HEK293 (cell line): ENCODE data around the gene POU2F2.

Experiments used
- CTCF ChIA-PET: fragments of 350-600 bp; formaldehyde crosslinking; extraction: SDS; loops from one replicate; lab custom pipeline; 2021; ENCODE audit warnings: antibody characterized with exemption; lab: Yijun Ruan, JAX
- POLR2A ChIA-PET: fragments of 300-600 bp; formaldehyde crosslinking; extraction: SDS; loops from one replicate; lab custom pipeline; 2020; ENCODE audit warnings: antibody characterized with exemption, inconsistent platforms; lab: Yijun Ruan, JAX
- H3K27ac ChIP-seq: fragments of 200-500 bp; sonication (Bioruptor generic); 2 replicates; pipeline ENCODE4 v1.5.1; 2014; ENCODE audit warnings: low read depth, low read length, control low read depth, inconsistent platforms; ENCODE audit errors: extremely low read depth
- H3K36me3 ChIP-seq, 2 experiments: fragments of 200-500 bp in 1 of 2; sonication (Bioruptor generic) in 1 of 2; 1 replicate in 1 of 2; 2 replicates in 1 of 2; pipeline ENCODE4 v1.5.1; 2014 to 2017; ENCODE audit warnings: inconsistent platforms in 2 of 2, low read length in 2 of 2; ENCODE audit not compliant: control insufficient read depth in 2 of 2, insufficient read depth in 1 of 2
- H3K4me1 ChIP-seq: fragments of 200-500 bp; sonication (Bioruptor generic); 2 replicates; pipeline ENCODE4 v1.5.1; 2014; ENCODE audit warnings: mild to moderate bottlenecking, low read length, inconsistent platforms; ENCODE audit not compliant: control insufficient read depth, insufficient read depth
- H3K4me3 ChIP-seq: 2 replicates; pipeline ENCODE4 v1.5.1; 2011; ENCODE audit warnings: low read depth, mild to moderate bottlenecking, control low read depth, low read length, moderate library complexity
- H3K9me3 ChIP-seq: fragments of 200-500 bp; sonication (Bioruptor generic); 2 replicates; pipeline ENCODE4 v1.5.1; 2014; ENCODE audit warnings: low read depth, low read length, inconsistent platforms; ENCODE audit not compliant: control insufficient read depth, insufficient read depth
- AEBP2 ChIP-seq: fragments of 450-650 bp; formaldehyde crosslinking; IDR thresholded peaks from 2 replicates; pipeline ENCODE4 v1.5.1; 2016; ENCODE audit warnings: missing biosample characterization, missing genetic modification characterization, borderline replicate concordance
- KLF1 ChIP-seq: fragments of 450-650 bp; formaldehyde crosslinking; IDR thresholded peaks from 2 replicates; pipeline ENCODE4 v1.5.1; 2016; ENCODE audit warnings: missing biosample characterization, missing genetic modification characterization
- KLF7 ChIP-seq: fragments of 450-650 bp; formaldehyde crosslinking; IDR thresholded peaks from 2 replicates; pipeline ENCODE4 v1.5.1; 2016; ENCODE audit warnings: missing biosample characterization, missing genetic modification characterization, borderline replicate concordance
- PRDM1 ChIP-seq: fragments of 450-650 bp; formaldehyde crosslinking; IDR thresholded peaks from 2 replicates; pipeline ENCODE4; 2016; ENCODE audit warnings: missing biosample characterization, missing genetic modification characterization
- PRDM2 ChIP-seq: fragments of 450-650 bp; formaldehyde crosslinking; IDR thresholded peaks from 2 replicates; pipeline ENCODE4 v1.5.1; 2016; ENCODE audit warnings: missing biosample characterization, missing genetic modification characterization, borderline replicate concordance
- REPIN1 ChIP-seq: fragments of 450-650 bp; formaldehyde crosslinking; IDR thresholded peaks from 2 replicates; pipeline ENCODE4 v1.5.1; 2017; ENCODE audit warnings: missing biosample characterization, missing genetic modification characterization, low read depth
- YY1 ChIP-seq: fragments of 450-650 bp; formaldehyde crosslinking; IDR thresholded peaks from 2 replicates; pipeline ENCODE4 v1.5.1; 2018; ENCODE audit warnings: missing biosample characterization, missing genetic modification characterization
- ZBTB17 ChIP-seq: fragments of 450-650 bp; formaldehyde crosslinking; IDR thresholded peaks from 2 replicates; pipeline ENCODE4 v1.5.1; 2016; ENCODE audit warnings: missing biosample characterization, missing genetic modification characterization
- ZBTB20 ChIP-seq: fragments of 450-650 bp; formaldehyde crosslinking; IDR thresholded peaks from 2 replicates; pipeline ENCODE4 v1.5.1; 2016; ENCODE audit warnings: missing biosample characterization, missing genetic modification characterization
- ZNF19 ChIP-seq: fragments of 450-650 bp; formaldehyde crosslinking; IDR thresholded peaks from 2 replicates; pipeline ENCODE4; 2016; ENCODE audit warnings: missing biosample characterization, missing genetic modification characterization, low read depth
- ZNF274 ChIP-seq, 2 experiments: fragments of 200-500 bp in 1 of 2; fragments of 450-650 bp in 1 of 2; sonication (Bioruptor generic) in 1 of 2; formaldehyde crosslinking in 1 of 2; IDR thresholded peaks; 2 replicates each; pipeline versions ENCODE4 v1.5.1 to v1.6.1; 2014 to 2016; ENCODE audit warnings: borderline replicate concordance in 1 of 2, inconsistent platforms in 1 of 2, low read length in 1 of 2, missing biosample characterization in 1 of 2, missing genetic modification characterization in 1 of 2
- ZNF473 ChIP-seq: fragments of 450-650 bp; formaldehyde crosslinking; IDR thresholded peaks from 2 replicates; pipeline ENCODE4 v1.5.1; 2017; ENCODE audit warnings: missing biosample characterization, missing genetic modification characterization
- ZNF558 ChIP-seq: fragments of 450-650 bp; formaldehyde crosslinking; IDR thresholded peaks from 2 replicates; pipeline ENCODE4 v1.5.1; 2016; ENCODE audit warnings: missing biosample characterization, missing genetic modification characterization
- ZNF600 ChIP-seq: fragments of 450-650 bp; formaldehyde crosslinking; IDR thresholded peaks from 2 replicates; pipeline ENCODE4 v1.5.1; 2016; ENCODE audit warnings: missing biosample characterization, missing genetic modification characterization
- ZNF76 ChIP-seq: fragments of 450-650 bp; formaldehyde crosslinking; IDR thresholded peaks from 2 replicates; pipeline ENCODE4; 2016; ENCODE audit warnings: low read depth, missing biosample characterization, missing genetic modification characterization, borderline replicate concordance
- TF ChIP-seq, protein P1 (sequence below): fragments of 450-650 bp; formaldehyde crosslinking; IDR thresholded peaks from 2 replicates; pipeline ENCODE4 v1.5.1; 2016; ENCODE audit warnings: missing biosample characterization, missing genetic modification characterization
- TF ChIP-seq, protein P2 (sequence below): fragments of 450-650 bp; formaldehyde crosslinking; IDR thresholded peaks from 2 replicates; pipeline ENCODE4 v1.5.1; 2016; ENCODE audit warnings: missing biosample characterization, missing genetic modification characterization

POU2F2 gene

DNA sequence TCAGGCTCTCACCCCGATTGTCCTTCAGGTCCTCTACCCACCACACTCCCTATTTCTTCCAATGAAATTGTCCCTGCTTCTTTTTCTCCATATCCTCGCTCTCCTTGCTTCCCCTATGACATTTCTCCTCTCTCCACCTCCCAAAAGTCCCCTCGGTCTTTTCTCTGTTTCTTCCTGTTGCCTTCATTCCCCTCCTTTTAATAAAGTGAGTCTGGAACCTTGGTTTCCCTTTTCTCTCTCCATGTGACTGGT, 57.0 kb downstream of the POU2F2 start (continued):
- TF ChIP-seq PRDM2 (tag by site-specific recombination) (no peak), YY1 (no peak), ZNF19 (tag by site-specific recombination) (no peak), PRDM1 (peak; percentile 99), ZNF473 (tag by site-specific recombination) (no peak), ZNF76 (tag by site-specific recombination) (no peak; the same call in 1 of the 2 replicates), ZNF558 (tag by site-specific recombination) (no peak)
- TF ChIP-seq, protein P1, sequence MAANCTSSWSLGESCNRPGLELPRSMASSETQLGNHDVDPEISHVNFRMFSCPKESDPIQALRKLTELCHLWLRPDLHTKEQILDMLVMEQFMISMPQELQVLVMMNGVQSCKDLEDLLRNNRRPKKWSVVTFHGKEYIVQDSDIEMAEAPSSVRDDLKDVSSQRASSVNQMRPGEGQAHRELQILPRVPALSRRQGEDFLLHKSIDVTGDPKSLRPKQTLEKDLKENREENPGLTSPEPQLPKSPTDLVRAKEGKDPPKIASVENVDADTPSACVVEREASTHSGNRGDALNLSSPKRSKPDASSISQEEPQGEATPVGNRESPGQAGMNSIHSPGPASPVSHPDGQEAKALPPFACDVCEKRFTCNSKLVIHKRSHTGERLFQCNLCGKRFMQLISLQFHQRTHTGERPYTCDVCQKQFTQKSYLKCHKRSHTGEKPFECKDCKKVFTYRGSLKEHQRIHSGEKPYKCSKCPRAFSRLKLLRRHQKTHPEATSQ = 0 out of 2 replicates have a peak, but pooled peaks have one; percentile 17
- TF ChIP-seq, protein P2, sequence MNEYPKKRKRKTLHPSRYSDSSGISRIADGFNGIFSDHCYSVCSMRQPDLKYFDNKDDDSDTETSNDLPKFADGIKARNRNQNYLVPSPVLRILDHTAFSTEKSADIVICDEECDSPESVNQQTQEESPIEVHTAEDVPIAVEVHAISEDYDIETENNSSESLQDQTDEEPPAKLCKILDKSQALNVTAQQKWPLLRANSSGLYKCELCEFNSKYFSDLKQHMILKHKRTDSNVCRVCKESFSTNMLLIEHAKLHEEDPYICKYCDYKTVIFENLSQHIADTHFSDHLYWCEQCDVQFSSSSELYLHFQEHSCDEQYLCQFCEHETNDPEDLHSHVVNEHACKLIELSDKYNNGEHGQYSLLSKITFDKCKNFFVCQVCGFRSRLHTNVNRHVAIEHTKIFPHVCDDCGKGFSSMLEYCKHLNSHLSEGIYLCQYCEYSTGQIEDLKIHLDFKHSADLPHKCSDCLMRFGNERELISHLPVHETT (tag by site-specific recombination) = no peak
- TF ChIP-seq, all 188 proteins: peak for 21

DNA sequence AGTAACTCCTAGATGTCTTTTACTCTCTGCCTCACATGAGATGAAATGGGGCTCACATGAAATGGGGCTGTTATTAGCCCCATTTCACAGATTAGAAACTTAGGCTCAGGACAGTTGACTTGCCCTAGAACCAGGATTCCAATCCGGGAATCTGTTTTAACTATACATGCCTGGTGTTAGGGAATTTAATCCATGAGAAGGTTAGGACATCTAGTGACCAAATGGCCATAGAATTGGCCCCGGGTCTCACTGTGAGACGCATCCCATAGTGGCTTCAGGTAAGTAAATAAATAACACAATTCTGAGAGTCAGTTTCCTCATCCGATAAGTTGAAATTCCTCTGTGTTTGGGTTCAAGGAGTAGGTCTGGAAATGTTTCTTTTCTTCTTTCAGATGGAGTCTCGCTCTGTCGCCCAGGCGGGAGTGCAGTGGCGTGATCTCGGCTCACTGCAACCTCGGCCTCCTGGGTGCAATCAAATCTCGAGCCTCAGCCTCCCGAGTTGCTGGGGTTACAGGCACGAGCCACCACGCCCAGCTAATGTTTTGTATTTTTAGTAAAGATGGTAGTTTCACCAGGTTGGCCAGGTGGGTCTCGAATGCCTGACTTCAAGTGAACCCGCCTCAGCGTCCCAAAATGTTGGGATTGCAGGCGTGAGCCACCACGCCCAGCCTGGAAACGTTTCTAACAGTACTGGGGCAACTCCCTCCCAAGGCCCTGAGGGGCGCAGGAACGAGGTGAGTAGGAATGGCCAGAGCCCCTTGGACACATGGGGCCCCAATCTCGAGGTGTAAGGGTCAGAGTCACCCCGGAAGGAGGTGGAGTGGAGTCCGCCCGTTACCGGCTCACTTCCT, 57.5 kb downstream of the POU2F2 start:
- peak; percentile 56; the same call in 1 of the 2 replicates for TF ChIP-seq ZBTB20
- peak; percentile 82 for TF ChIP-seq KLF1 (tag by site-specific recombination)
- no peak for TF ChIP-seq ZNF274 (IDR thresholded peaks at IDR 0.05; ENCODE audit: low read length)
- peak; percentile 51; the same call in 1 of the 2 replicates for TF ChIP-seq ZNF274 (tag by site-specific recombination; IDR thresholded peaks at IDR 0.05; ENCODE audit: borderline replicate concordance)
- 0 out of 2 replicates have a peak, but pooled peaks have one; percentile 9 for TF ChIP-seq AEBP2 (tag by site-specific recombination)
- TF ChIP-seq REPIN1 (tag by site-specific recombination) = no peak
- TF ChIP-seq KLF7 (tag by site-specific recombination) = peak; percentile 61; the same call in 1 of the 2 replicates
- peak; percentile 74 for TF ChIP-seq ZBTB17 (tag by site-specific recombination)
- no peak for TF ChIP-seq ZNF600 (tag by site-specific recombination)
- CTCF ChIA-PET = no interaction called here
- H3K27ac ChIP-seq = peak overlapping the region; percentile 98
- POLR2A ChIA-PET = interaction anchor here (0.7 kb wide), 2 partner anchors 16 to 179 kb away, joined by 3 to 6 read pairs; no protein-coding TSS in a partner anchor
- peak overlapping the region; percentile 61 for H3K4me3 ChIP-seq
- H3K9me3 ChIP-seq = no peaks in the 10 kb centered on the region
- H3K36me3 ChIP-seq = peaks cover 19 to 22% of the 10 kb centered on the region in 2 experiments
- H3K4me1 ChIP-seq = peaks cover 11% of the 10 kb centered on the region
